ENCODE data around the gene IGDCC3. TPM values are rescaled to one million over a fixed set of nuclear protein-coding genes. Genes with fewer than 3 reads are reported as not detected.

The IGDCC3 gene
- total and polyA plus RNA-seq, 10 of the 15 experiments (the other 5 are each of a cell fraction or from before 2014, with no cell fraction given): 0.10 to 0.20 (median 0.15) TPM; not detected in 7

GRCh38 chr15:65384895-65385869 lies 7.4 kb upstream of the IGDCC3 start (continued):
- TF ChIP-seq ZNF592 (IDR thresholded peaks at IDR 0.05) (no peak), YBX1 (IDR thresholded peaks at IDR 0.05) (no peak), ZZZ3 (IDR thresholded peaks at IDR 0.05; ENCODE audit: control insufficient read depth, insufficient read length, low read depth) (no peak), BHLHE40 (IDR thresholded peaks at IDR 0.05; ENCODE audit: borderline replicate concordance in 1 of 2, low read depth in 2 of 2, low read length in 1 of 2) (peak; percentile 27; a peak in 1 of 4 replicates), E2F8 (IDR thresholded peaks at IDR 0.05; ENCODE audit: low read depth, partially characterized antibody) (no peak), RUNX3 (IDR thresholded peaks at IDR 0.05; ENCODE audit: low read length) (peak; percentile 47), SIX5 (IDR thresholded peaks at IDR 0.05; ENCODE audit: low read depth, low read length, severe bottlenecking) (no peak), BCLAF1 (IDR thresholded peaks at IDR 0.05) (no peak), HSF1 (IDR thresholded peaks at IDR 0.05; ENCODE audit: low read depth, low read length) (no peak), BMI1 (IDR thresholded peaks at IDR 0.05; ENCODE audit: borderline replicate concordance) (no peak), MYC (IDR thresholded peaks at IDR 0.05; ENCODE audit: insufficient read depth, insufficient read length, insufficient replicate concordance, low read length, severe bottlenecking) (no peak), PBX3 (IDR thresholded peaks at IDR 0.05; ENCODE audit: insufficient replicate concordance, low read depth, low read length) (no peak), KLF5 (IDR thresholded peaks at IDR 0.05; ENCODE audit: partially characterized antibody) (no peak), ZSCAN29 (IDR thresholded peaks at IDR 0.05) (no peak), SMARCA5 (IDR thresholded peaks at IDR 0.05) (peak; percentile 64; the same call in 1 of the 2 replicates)
